ENCODE results near the gene PROM1. TPM values are rescaled to one million over a fixed set of nuclear protein-coding genes. Genes with fewer than 3 reads are reported as not detected.

The PROM1 gene
- total RNA-seq, 1 donor from 2014 or later = 55.9 TPM

- Histone ChIP-seq H3K9me3 (ENCODE audit: low read depth) (no peaks in the 10 kb centered on the region), H3K79me2 (ENCODE audit: low read depth) (no peaks in the 10 kb centered on the region), H3K4me1 (no peaks in the 10 kb centered on the region), H4K20me1 (ENCODE audit: low read depth) (no peaks in the 10 kb centered on the region), H3K36me3 (no peaks in the 10 kb centered on the region), H2AFZ (replicated peaks) (no peak overlapping the region), H3K4me2 (no peak overlapping the region), H3K4me3 (no peak overlapping the region), H3K27ac (no peak overlapping the region), H3K9ac (no peak overlapping the region), H3F3A (ENCODE audit: low read depth) (no peaks in the 10 kb centered on the region), H3K27me3 (no peaks in the 10 kb centered on the region)
- Mint-ChIP-seq H3K9me3 (no peaks in the 10 kb centered on the region), H3K27ac (no peak overlapping the region), H3K4me3 (no peak overlapping the region), H3K4me1 (peaks cover 2% of the 10 kb centered on the region), H3K36me3 (peaks cover 19% of the 10 kb centered on the region), H3K27me3 (ENCODE audit: insufficient read depth, low read depth) (peaks cover 3% of the 10 kb centered on the region)
- TF ChIP-seq CTCF (IDR thresholded peaks at IDR 0.05) (no peak), EZH2 (IDR thresholded peaks at IDR 0.05) (no peak), EZH2phosphoT487 (IDR thresholded peaks at IDR 0.05) (no peak)
- no peak for DNase-seq (ENCODE audit: low spot score)
These were observed 59.9 kb downstream of the PROM1 start for GRCh38 chr4:16023776-16024408.

- DNase-seq (ENCODE audit: low spot score) = no peak
- no peaks in the 10 kb centered on the region for H3K27me3 ChIP-seq
- no peak overlapping the region for H3K9ac ChIP-seq
- no peak overlapping the region for H3K4me3 ChIP-seq
- no peaks in the 10 kb centered on the region for H3F3A ChIP-seq (ENCODE audit: low read depth)
- TF ChIP-seq EZH2phosphoT487 (IDR thresholded peaks at IDR 0.05) = no peak
- no peak for TF ChIP-seq EZH2 (IDR thresholded peaks at IDR 0.05)
- no peak for TF ChIP-seq CTCF (IDR thresholded peaks at IDR 0.05)
- Mint-ChIP-seq H3K4me3 (no peak overlapping the region), H3K27me3 (ENCODE audit: insufficient read depth, low read depth) (peaks cover 3% of the 10 kb centered on the region), H3K4me1 (no peaks in the 10 kb centered on the region), H3K9me3 (no peaks in the 10 kb centered on the region), H3K27ac (no peak overlapping the region), H3K36me3 (peaks cover 23% of the 10 kb centered on the region)
- no peaks in the 10 kb centered on the region for H3K4me1 ChIP-seq
- no peaks in the 10 kb centered on the region for H3K36me3 ChIP-seq
- H3K9me3 ChIP-seq (ENCODE audit: low read depth) = no peaks in the 10 kb centered on the region
- H2AFZ ChIP-seq (replicated peaks) = no peak overlapping the region
- H3K79me2 ChIP-seq (ENCODE audit: low read depth) = no peaks in the 10 kb centered on the region
- no peak overlapping the region for H3K27ac ChIP-seq
- H3K4me2 ChIP-seq = no peak overlapping the region
- H4K20me1 ChIP-seq (ENCODE audit: low read depth) = no peaks in the 10 kb centered on the region
These were observed 61.8 kb downstream of the PROM1 start for GRCh38 chr4:16021804-16022560.

GRCh38 chr4:16019649-16020048 lies 64.2 kb downstream of the PROM1 start:
- H3K4me1 Mint-ChIP-seq = no peaks in the 10 kb centered on the region
- DNase-seq (ENCODE audit: low spot score) = no peak

More at GRCh38 chr4:16019649-16020048, 64.2 kb downstream of the PROM1 start:
- Mint-ChIP-seq H3K36me3 (peaks cover 29% of the 10 kb centered on the region), H3K4me3 (no peak overlapping the region), H3K9me3 (no peaks in the 10 kb centered on the region), H3K27me3 (ENCODE audit: insufficient read depth, low read depth) (no peaks in the 10 kb centered on the region), H3K27ac (no peak overlapping the region)
- H3K27me3 ChIP-seq = no peaks in the 10 kb centered on the region
- H3K4me3 ChIP-seq = no peak overlapping the region
- H3K9me3 ChIP-seq (ENCODE audit: low read depth) = no peaks in the 10 kb centered on the region
- peaks cover 5% of the 10 kb centered on the region for H3K36me3 ChIP-seq
- no peaks in the 10 kb centered on the region for H3F3A ChIP-seq (ENCODE audit: low read depth)
- H3K79me2 ChIP-seq (ENCODE audit: low read depth) = no peaks in the 10 kb centered on the region
- H4K20me1 ChIP-seq (ENCODE audit: low read depth) = no peaks in the 10 kb centered on the region
- no peak overlapping the region for H3K9ac ChIP-seq
- H3K27ac ChIP-seq = no peak overlapping the region
- TF ChIP-seq EZH2phosphoT487 (IDR thresholded peaks at IDR 0.05) (no peak), CTCF (IDR thresholded peaks at IDR 0.05) (no peak), EZH2 (IDR thresholded peaks at IDR 0.05) (no peak)
- H3K4me1 ChIP-seq = no peaks in the 10 kb centered on the region
- H3K4me2 ChIP-seq = no peak overlapping the region
- no peak overlapping the region for H2AFZ ChIP-seq (replicated peaks)

All from neural progenitor cell (in vitro differentiated cells).